Measurements from ENCODE around the gene TMEM14B.

The TMEM14B gene

GRCh38 chr6:10722820-10723566 lies 24.6 kb upstream of the TMEM14B start, which contains the start of gene TMEM14C (continued):
- TF ChIP-seq ZNF639 (tag by site-specific recombination; IDR thresholded peaks at IDR 0.05) (no peak; the same call in 1 of the 2 replicates), RBAK (tag by site-specific recombination; IDR thresholded peaks at IDR 0.05) (no peak), YY1 (tag by site-specific recombination; IDR thresholded peaks at IDR 0.05) (0 out of 2 replicates have a peak, but pooled peaks have one; percentile 6), MEIS1 (CRISPR knock-in tag; IDR thresholded peaks at IDR 0.05; ENCODE audit: borderline replicate concordance) (no peak), ZNF404 (tag by site-specific recombination; IDR thresholded peaks at IDR 0.05) (no peak), ZNF114 (tag by site-specific recombination; IDR thresholded peaks at IDR 0.05) (no peak), ZNF785 (tag by site-specific recombination; IDR thresholded peaks at IDR 0.05) (no peak), ZNF610 (tag by site-specific recombination; IDR thresholded peaks at IDR 0.05; ENCODE audit: borderline replicate concordance) (peak; percentile 93), ZNF24 (tag by site-specific recombination; IDR thresholded peaks at IDR 0.05) (0 out of 2 replicates have a peak, but pooled peaks have one; percentile 22), IKZF3 (tag by site-specific recombination; IDR thresholded peaks at IDR 0.05) (peak; percentile 92), ZNF600 (tag by site-specific recombination; IDR thresholded peaks at IDR 0.05) (no peak; the same call in 1 of the 2 replicates), OVOL3 (tag by site-specific recombination; IDR thresholded peaks at IDR 0.05) (no peak), ZNF280D (tag by site-specific recombination; IDR thresholded peaks at IDR 0.05) (no peak), SP7 (tag by site-specific recombination; IDR thresholded peaks at IDR 0.05) (peak; percentile 43; the same call in 1 of the 2 replicates), ZNF391 (tag by site-specific recombination; IDR thresholded peaks at IDR 0.05; ENCODE audit: borderline replicate concordance, low read depth) (peak; percentile 36; the same call in 1 of the 2 replicates), ZNF561 (tag by site-specific recombination; IDR thresholded peaks at IDR 0.05; ENCODE audit: borderline replicate concordance) (peak; percentile 64; the same call in 1 of the 2 replicates), ZNF776 (tag by site-specific recombination; IDR thresholded peaks at IDR 0.05; ENCODE audit: borderline replicate concordance) (no peak), ZNF843 (tag by site-specific recombination; IDR thresholded peaks at IDR 0.05) (0 out of 2 replicates have a peak, but pooled peaks have one; percentile 32), ZNF311 (tag by site-specific recombination; IDR thresholded peaks at IDR 0.05; ENCODE audit: borderline replicate concordance) (no peak), ZSCAN4 (tag by site-specific recombination; IDR thresholded peaks at IDR 0.05) (no peak), ZNF248 (tag by site-specific recombination; IDR thresholded peaks at IDR 0.05) (no peak), ZBTB1 (tag by site-specific recombination; IDR thresholded peaks at IDR 0.05) (no peak), ZNF362 (tag by site-specific recombination; IDR thresholded peaks at IDR 0.05) (no peak), ZNF560 (tag by site-specific recombination; IDR thresholded peaks at IDR 0.05; ENCODE audit: borderline replicate concordance) (no peak)
- TF ChIP-seq, protein P1, sequence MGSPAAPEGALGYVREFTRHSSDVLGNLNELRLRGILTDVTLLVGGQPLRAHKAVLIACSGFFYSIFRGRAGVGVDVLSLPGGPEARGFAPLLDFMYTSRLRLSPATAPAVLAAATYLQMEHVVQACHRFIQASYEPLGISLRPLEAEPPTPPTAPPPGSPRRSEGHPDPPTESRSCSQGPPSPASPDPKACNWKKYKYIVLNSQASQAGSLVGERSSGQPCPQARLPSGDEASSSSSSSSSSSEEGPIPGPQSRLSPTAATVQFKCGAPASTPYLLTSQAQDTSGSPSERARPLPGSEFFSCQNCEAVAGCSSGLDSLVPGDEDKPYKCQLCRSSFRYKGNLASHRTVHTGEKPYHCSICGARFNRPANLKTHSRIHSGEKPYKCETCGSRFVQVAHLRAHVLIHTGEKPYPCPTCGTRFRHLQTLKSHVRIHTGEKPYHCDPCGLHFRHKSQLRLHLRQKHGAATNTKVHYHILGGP (tag by site-specific recombination; IDR thresholded peaks at IDR 0.05): no peak
- TF ChIP-seq, protein P2, sequence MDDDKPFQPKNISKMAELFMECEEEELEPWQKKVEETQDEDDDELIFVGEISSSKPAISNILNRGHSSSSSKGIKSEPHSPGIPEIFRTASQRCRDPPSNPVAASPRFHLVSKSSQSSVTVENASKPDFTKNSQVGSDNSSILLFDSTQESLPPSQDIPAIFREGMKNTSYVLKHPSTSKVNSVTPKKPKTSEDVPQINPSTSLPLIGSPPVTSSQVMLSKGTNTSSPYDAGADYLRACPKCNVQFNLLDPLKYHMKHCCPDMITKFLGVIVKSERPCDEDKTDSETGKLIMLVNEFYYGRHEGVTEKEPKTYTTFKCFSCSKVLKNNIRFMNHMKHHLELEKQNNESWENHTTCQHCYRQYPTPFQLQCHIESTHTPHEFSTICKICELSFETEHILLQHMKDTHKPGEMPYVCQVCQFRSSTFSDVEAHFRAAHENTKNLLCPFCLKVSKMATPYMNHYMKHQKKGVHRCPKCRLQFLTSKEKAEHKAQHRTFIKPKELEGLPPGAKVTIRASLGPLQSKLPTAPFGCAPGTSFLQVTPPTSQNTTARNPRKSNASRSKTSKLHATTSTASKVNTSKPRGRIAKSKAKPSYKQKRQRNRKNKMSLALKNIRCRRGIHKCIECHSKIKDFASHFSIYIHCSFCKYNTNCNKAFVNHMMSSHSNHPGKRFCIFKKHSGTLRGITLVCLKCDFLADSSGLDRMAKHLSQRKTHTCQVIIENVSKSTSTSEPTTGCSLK (tag by site-specific recombination; IDR thresholded peaks at IDR 0.05): no peak
- TF ChIP-seq, protein P3, sequence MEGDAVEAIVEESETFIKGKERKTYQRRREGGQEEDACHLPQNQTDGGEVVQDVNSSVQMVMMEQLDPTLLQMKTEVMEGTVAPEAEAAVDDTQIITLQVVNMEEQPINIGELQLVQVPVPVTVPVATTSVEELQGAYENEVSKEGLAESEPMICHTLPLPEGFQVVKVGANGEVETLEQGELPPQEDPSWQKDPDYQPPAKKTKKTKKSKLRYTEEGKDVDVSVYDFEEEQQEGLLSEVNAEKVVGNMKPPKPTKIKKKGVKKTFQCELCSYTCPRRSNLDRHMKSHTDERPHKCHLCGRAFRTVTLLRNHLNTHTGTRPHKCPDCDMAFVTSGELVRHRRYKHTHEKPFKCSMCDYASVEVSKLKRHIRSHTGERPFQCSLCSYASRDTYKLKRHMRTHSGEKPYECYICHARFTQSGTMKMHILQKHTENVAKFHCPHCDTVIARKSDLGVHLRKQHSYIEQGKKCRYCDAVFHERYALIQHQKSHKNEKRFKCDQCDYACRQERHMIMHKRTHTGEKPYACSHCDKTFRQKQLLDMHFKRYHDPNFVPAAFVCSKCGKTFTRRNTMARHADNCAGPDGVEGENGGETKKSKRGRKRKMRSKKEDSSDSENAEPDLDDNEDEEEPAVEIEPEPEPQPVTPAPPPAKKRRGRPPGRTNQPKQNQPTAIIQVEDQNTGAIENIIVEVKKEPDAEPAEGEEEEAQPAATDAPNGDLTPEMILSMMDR (tag by site-specific recombination; IDR thresholded peaks at IDR 0.05): no peak

Measured in HEK293 (cell line).